Neural progenitor cell (in vitro differentiated cells): ENCODE measurements around the gene ULK4. TPM values are rescaled to one million over a fixed set of nuclear protein-coding genes. Genes with fewer than 3 reads are reported as not detected.
"Not testable (repeated sequence)": the region's sequence is repeated elsewhere in the genome, so short reads cannot be mapped to it uniquely, and the experiment has no call there.

ENCODE experiments used
- DNase-seq: peaks from one replicate; pipeline ENCODE4 v3.0.0-alpha.2; 2016; ENCODE audit warnings: low spot score
- H2AFZ ChIP-seq: fragments of 200-600 bp; sonication (generic); replicated peaks from 2 replicates; pipeline ENCODE4 v1.6.1; 2016; ENCODE audit warnings: antibody characterized with exemption
- H3F3A ChIP-seq: fragments of 200-600 bp; sonication (generic); 2 replicates; pipeline ENCODE4 v1.6.1; 2016; ENCODE audit warnings: antibody characterized with exemption, low read depth
- H3K27ac ChIP-seq: fragments of 200-600 bp; sonication (generic); 2 replicates; pipeline ENCODE4 v1.5.1; 2016; ENCODE audit warnings: mild to moderate bottlenecking
- H3K27me3 ChIP-seq: fragments of 200-600 bp; sonication (generic); 2 replicates; pipeline ENCODE4 v1.6.1; 2016; ENCODE audit warnings: mild to moderate bottlenecking, moderate library complexity
- H3K36me3 ChIP-seq: fragments of 200-600 bp; sonication (generic); 2 replicates; pipeline ENCODE4 v1.5.1; 2016
- H3K4me1 ChIP-seq: fragments of 200-600 bp; sonication (generic); 2 replicates; pipeline ENCODE4 v1.6.1; 2016; ENCODE audit warnings: mixed run types
- H3K4me2 ChIP-seq: fragments of 200-600 bp; sonication (generic); 2 replicates; pipeline ENCODE4 v1.6.1; 2016
- H3K4me3 ChIP-seq: fragments of 200-600 bp; sonication (generic); 2 replicates; pipeline ENCODE4 v1.5.1; 2016
- H3K79me2 ChIP-seq: fragments of 200-600 bp; sonication (generic); 2 replicates; pipeline ENCODE4 v1.6.1; 2016; ENCODE audit warnings: low read depth
- H3K9ac ChIP-seq: fragments of 200-600 bp; sonication (generic); 2 replicates; pipeline ENCODE4 v1.6.1; 2016
- H3K9me3 ChIP-seq: fragments of 200-600 bp; sonication (generic); 2 replicates; pipeline ENCODE4 v1.5.1; 2016; ENCODE audit warnings: low read depth
- H4K20me1 ChIP-seq: fragments of 200-600 bp; sonication (generic); 2 replicates; pipeline ENCODE4 v1.6.1; 2016; ENCODE audit warnings: low read depth
- H3K27ac Mint-ChIP-seq: 3 replicates; pipeline ENCODE4 v1.8.0; 2021; ENCODE audit warnings: mixed read lengths
- H3K27me3 Mint-ChIP-seq: 2 replicates; pipeline ENCODE4 v1.8.0; 2022; ENCODE audit warnings: low read depth, mild to moderate bottlenecking, inconsistent platforms, moderate library complexity, mixed read lengths; ENCODE audit not compliant: insufficient read depth
- H3K36me3 Mint-ChIP-seq: 3 replicates; pipeline ENCODE4 v1.8.0; 2021; ENCODE audit warnings: mixed read lengths
- H3K4me1 Mint-ChIP-seq: 3 replicates; pipeline ENCODE4 v1.8.0; 2021; ENCODE audit warnings: mixed read lengths
- H3K4me3 Mint-ChIP-seq: 3 replicates; pipeline ENCODE4 v1.8.0; 2021; ENCODE audit warnings: mild to moderate bottlenecking, moderate library complexity, mixed read lengths
- H3K9me3 Mint-ChIP-seq: 3 replicates; pipeline ENCODE4 v1.8.0; 2020; ENCODE audit warnings: mixed read lengths
- EZH2 ChIP-seq: fragments of 200-600 bp; sonication (generic); IDR thresholded peaks from 2 replicates; pipeline ENCODE4 v1.6.1; 2017; ENCODE audit warnings: antibody characterized with exemption, mild to moderate bottlenecking, moderate library complexity
- EZH2phosphoT487 ChIP-seq: fragments of 200-600 bp; sonication (generic); IDR thresholded peaks from 2 replicates; pipeline ENCODE4 v1.6.1; 2017; ENCODE audit warnings: antibody characterized with exemption
- total RNA-seq: library from RNA; depleted of rRNA; stranded (reverse); fragments of >200 nt; gene quantifications from 2 replicates; pipeline ENCODE4 v1.2.3, GENCODE V29; 2015; ENCODE audit warnings: low replicate concordance
- TF ChIP-seq, protein P1 (sequence below): fragments of 200-600 bp; sonication (generic); IDR thresholded peaks from 2 replicates; pipeline ENCODE4 v1.5.1; 2017; ENCODE audit warnings: antibody characterized with exemption, mild to moderate bottlenecking

ULK4 gene
- total RNA-seq, 1 donor from 2014 or later, result 33.0 TPM

DNA sequence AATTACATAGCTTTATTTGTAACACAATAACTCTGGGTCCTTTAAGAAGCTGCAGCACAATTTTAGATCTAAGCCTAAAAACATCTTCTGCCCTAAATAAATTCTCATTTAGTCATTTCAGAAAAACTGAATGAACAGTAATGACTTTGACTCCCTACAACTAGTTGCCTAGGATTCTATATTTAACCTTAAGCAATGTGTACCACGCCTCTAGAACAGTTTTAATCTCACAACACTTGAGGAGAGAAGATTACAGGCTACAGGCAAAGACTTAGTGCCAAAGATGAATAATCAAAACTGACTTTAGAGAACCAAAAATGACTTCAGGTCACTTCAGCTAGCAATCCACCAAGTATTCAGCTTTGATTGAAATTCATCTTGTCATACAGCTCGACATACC lies 192.8 kb downstream of the ULK4 start:
- no peak overlapping the region for H3K27ac Mint-ChIP-seq
- Histone ChIP-seq H4K20me1 (no peaks in the 10 kb centered on the region), H3K27ac (no peak overlapping the region), H3K79me2 (no peaks in the 10 kb centered on the region), H3K4me2 (no peak overlapping the region), H2AFZ (no peak overlapping the region), H3K4me3 (no peak overlapping the region), H3K9ac (no peak overlapping the region), H3K9me3 (no peaks in the 10 kb centered on the region), H3K4me1 (no peaks in the 10 kb centered on the region), H3K27me3 (no peaks in the 10 kb centered on the region), H3F3A (no peaks in the 10 kb centered on the region), H3K36me3 (no peaks in the 10 kb centered on the region)
- no peak overlapping the region for H3K4me3 Mint-ChIP-seq
- no peak for DNase-seq
- H3K27me3 Mint-ChIP-seq, result no peaks in the 10 kb centered on the region
- peaks cover 3% of the 10 kb centered on the region for H3K9me3 Mint-ChIP-seq
- H3K36me3 Mint-ChIP-seq, result no peaks in the 10 kb centered on the region
- no peaks in the 10 kb centered on the region for H3K4me1 Mint-ChIP-seq
- TF ChIP-seq EZH2 (no peak), EZH2phosphoT487 (no peak)
- TF ChIP-seq, protein P1, sequence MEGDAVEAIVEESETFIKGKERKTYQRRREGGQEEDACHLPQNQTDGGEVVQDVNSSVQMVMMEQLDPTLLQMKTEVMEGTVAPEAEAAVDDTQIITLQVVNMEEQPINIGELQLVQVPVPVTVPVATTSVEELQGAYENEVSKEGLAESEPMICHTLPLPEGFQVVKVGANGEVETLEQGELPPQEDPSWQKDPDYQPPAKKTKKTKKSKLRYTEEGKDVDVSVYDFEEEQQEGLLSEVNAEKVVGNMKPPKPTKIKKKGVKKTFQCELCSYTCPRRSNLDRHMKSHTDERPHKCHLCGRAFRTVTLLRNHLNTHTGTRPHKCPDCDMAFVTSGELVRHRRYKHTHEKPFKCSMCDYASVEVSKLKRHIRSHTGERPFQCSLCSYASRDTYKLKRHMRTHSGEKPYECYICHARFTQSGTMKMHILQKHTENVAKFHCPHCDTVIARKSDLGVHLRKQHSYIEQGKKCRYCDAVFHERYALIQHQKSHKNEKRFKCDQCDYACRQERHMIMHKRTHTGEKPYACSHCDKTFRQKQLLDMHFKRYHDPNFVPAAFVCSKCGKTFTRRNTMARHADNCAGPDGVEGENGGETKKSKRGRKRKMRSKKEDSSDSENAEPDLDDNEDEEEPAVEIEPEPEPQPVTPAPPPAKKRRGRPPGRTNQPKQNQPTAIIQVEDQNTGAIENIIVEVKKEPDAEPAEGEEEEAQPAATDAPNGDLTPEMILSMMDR, result no peak

DNA sequence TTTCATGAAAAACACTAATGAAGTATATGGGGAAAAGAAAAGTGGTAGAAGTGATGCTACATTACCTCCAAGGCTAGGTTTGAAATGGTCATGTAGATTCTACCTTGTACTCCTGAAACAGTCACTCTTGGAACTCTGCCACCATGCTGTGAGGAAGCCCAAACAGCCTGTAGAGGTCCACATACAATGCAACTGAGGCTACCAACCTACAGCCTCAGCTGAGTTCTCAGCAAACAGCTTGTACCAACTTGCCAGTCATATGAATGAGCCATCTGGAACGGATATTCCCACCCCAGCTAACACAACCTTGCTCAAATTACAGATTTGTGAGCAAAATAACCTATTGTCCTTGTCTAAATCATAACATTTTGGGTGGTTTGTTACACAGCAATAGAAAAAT lies 193.5 kb downstream of the ULK4 start:
- Histone ChIP-seq H3K4me3 (no peak overlapping the region), H3K4me2 (no peak overlapping the region), H3K9me3 (no peaks in the 10 kb centered on the region), H3K4me1 (no peaks in the 10 kb centered on the region), H3K27me3 (no peaks in the 10 kb centered on the region), H3K9ac (no peak overlapping the region), H3K27ac (no peak overlapping the region), H3K36me3 (no peaks in the 10 kb centered on the region), H3F3A (no peaks in the 10 kb centered on the region), H2AFZ (no peak overlapping the region), H4K20me1 (no peaks in the 10 kb centered on the region), H3K79me2 (no peaks in the 10 kb centered on the region)
- TF ChIP-seq, protein P1, result no peak
- TF ChIP-seq EZH2 (no peak), EZH2phosphoT487 (no peak)
- DNase-seq, result no peak
- Mint-ChIP-seq H3K4me1 (no peaks in the 10 kb centered on the region), H3K27ac (no peak overlapping the region), H3K27me3 (no peaks in the 10 kb centered on the region), H3K4me3 (no peak overlapping the region), H3K9me3 (peaks cover 3% of the 10 kb centered on the region), H3K36me3 (no peaks in the 10 kb centered on the region)

GRCh38 chr3:41762867-41763266 lies 199.0 kb downstream of the ULK4 start:
- H3K4me1 Mint-ChIP-seq, H3K9me3 Mint-ChIP-seq, H3K4me1 ChIP-seq, H3K4me3 ChIP-seq, H3K27ac ChIP-seq, H3K9ac ChIP-seq, H3K9me3 ChIP-seq, H3K27me3 ChIP-seq, H3F3A ChIP-seq, DNase-seq, H3K36me3 Mint-ChIP-seq, H3K27ac Mint-ChIP-seq, H2AFZ ChIP-seq, H3K79me2 ChIP-seq, H3K36me3 ChIP-seq, H4K20me1 ChIP-seq, H3K4me2 ChIP-seq, H3K4me3 Mint-ChIP-seq, H3K27me3 Mint-ChIP-seq: not testable (repeated sequence)

DNA sequence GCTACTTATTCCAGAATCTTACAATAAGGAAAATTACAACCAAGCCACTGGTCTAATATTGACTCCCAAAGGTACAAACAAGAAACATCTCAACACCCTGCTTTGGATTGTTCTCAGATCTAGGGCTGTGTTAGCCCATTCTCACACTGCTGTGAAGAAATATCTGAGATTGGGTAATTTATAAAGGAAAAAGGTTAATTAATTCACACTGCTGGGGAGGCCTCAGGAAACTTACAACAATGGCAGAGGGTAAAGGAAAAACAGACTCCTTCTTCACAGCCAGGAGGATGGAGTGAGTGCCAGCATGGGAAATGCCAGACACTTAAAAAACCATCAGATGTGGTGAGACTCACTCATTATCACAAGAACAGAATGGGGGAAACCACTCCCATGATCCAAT lies 208.3 kb downstream of the ULK4 start:
- no peak for DNase-seq

More for the DNA sequence above, 208.3 kb downstream of the ULK4 start:
- H3K9ac ChIP-seq, result no peak overlapping the region
- TF ChIP-seq EZH2phosphoT487 (no peak), EZH2 (no peak)
- TF ChIP-seq, protein P1, result no peak
- H3K36me3 ChIP-seq, result no peaks in the 10 kb centered on the region
- no peak overlapping the region for H3K4me2 ChIP-seq
- H3K4me3 ChIP-seq, result no peak overlapping the region
- Mint-ChIP-seq H3K27ac (no peak overlapping the region), H3K4me3 (no peak overlapping the region), H3K4me1 (no peaks in the 10 kb centered on the region), H3K9me3 (no peaks in the 10 kb centered on the region), H3K36me3 (peaks cover 1% of the 10 kb centered on the region), H3K27me3 (no peaks in the 10 kb centered on the region)
- H3K27me3 ChIP-seq, result no peaks in the 10 kb centered on the region
- no peak overlapping the region for H2AFZ ChIP-seq
- H3K9me3 ChIP-seq, result no peaks in the 10 kb centered on the region
- H3K4me1 ChIP-seq, result no peaks in the 10 kb centered on the region
- H3K79me2 ChIP-seq, result no peaks in the 10 kb centered on the region
- no peaks in the 10 kb centered on the region for H3F3A ChIP-seq
- H3K27ac ChIP-seq, result no peak overlapping the region
- no peaks in the 10 kb centered on the region for H4K20me1 ChIP-seq
